Measurements from ENCODE around the gene GPHN. TPM values are rescaled to one million over a fixed set of nuclear protein-coding genes. Genes with fewer than 3 reads are reported as not detected.

Gene GPHN
- total RNA-seq, 2 donors from 2014 or later, result 18.1 to 21.2 TPM

DNA sequence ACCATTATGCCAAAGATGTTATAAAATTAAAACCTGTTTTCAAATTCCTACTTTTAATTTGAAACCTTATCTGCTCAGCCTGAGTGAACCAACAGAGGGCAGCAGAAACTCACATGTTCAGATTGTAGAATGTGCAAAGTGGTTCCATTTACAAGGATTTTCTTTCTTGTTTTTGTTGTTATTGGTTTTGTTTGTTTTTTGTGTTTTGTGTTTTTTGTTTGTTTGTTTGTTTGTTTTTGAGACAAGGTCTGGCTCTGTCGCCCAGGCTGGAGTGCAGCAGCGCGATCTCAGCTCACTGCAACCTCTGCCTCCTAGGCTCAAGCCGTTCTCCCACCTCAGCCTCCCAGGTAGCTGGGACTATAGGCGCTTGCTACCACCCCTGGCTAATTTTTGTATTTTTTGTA lies 658.5 kb downstream of the GPHN start:
- Mint-ChIP-seq H3K36me3 (ENCODE audit: insufficient read depth in 2 of 2) (peaks cover 2 to 4% of the 10 kb centered on the region in 2 donors), H3K27ac (no peak overlapping the region), H3K27me3 (ENCODE audit: low read depth) (no peaks in the 10 kb centered on the region), H3K9me3 (no peaks in the 10 kb centered on the region), H3K4me3 (no peak overlapping the region), H3K4me1 (ENCODE audit: low read depth) (peaks cover 6% of the 10 kb centered on the region)
- DNase-seq (peak; percentile 25 to 28), ATAC-seq (replicated peaks in 1 of 2) (no peak)

DNA sequence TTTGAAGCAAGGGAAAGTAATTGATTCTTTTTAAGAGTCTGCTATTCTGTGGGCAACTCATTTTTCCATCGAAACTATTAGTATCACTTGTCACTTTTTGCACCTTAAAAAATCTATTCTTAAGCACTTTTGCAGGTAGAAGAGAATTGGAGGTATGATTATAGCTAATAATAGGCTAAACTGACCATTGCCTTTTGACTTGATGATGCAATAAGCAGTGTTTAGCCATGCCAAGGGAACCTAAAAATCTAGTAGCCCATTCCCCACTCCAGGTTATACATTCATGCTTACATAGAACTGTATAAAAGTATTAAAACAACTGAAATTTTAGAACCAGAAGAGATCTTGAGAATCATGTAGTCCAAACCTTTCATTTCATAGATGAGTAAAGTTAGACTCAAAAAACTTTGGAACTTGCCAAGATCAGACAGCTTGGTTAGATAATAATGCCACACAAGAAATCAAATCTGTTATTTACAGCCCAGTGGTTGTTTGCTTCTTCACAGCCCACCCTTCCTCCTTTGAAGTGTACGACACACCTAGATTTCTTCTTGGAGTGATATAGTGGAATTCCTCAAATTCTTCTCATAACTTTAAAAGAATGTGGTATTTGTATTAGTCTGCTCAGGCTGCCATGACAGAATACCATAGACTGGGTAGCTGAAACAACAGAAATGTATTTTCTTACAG lies 659.6 kb downstream of the GPHN start:
- ATAC-seq (replicated peaks in 1 of 2) (no peak), DNase-seq (no peak)
- H3K4me3 Mint-ChIP-seq, result no peak overlapping the region
- peaks cover 6% of the 10 kb centered on the region for H3K4me1 Mint-ChIP-seq (ENCODE audit: low read depth)
- no peaks in the 10 kb centered on the region for H3K27me3 Mint-ChIP-seq (ENCODE audit: low read depth)
- no peaks in the 10 kb centered on the region for H3K9me3 Mint-ChIP-seq
- H3K27ac Mint-ChIP-seq, result no peak overlapping the region
- H3K36me3 Mint-ChIP-seq (ENCODE audit: insufficient read depth in 2 of 2), result peaks cover 2 to 5% of the 10 kb centered on the region in 2 donors

DNA sequence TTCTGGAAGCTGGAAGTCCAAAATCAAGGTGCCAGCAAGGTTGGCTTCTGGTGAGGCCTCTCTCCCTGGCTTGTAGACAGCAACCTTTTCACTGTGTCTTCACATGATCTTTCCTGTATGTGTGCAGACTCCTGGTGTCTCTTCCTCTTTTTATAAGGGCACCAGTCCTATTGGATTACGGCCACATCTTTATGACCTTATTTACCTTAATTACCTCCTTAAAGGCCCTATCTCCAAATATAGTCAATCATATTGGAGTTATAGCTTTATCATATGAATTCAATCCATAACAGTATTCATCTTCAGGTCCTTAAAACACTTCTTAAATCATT lies 660.1 kb downstream of the GPHN start:
- no peaks in the 10 kb centered on the region for H3K27me3 Mint-ChIP-seq (ENCODE audit: low read depth)
- DNase-seq, result no peak
- peaks cover 1 to 3% of the 10 kb centered on the region in 2 donors for H3K9me3 Mint-ChIP-seq
- no peak for ATAC-seq (replicated peaks in 1 of 2)
- no peak overlapping the region for H3K4me3 Mint-ChIP-seq
- H3K4me1 Mint-ChIP-seq (ENCODE audit: low read depth), result peaks cover 6% of the 10 kb centered on the region
- H3K36me3 Mint-ChIP-seq (ENCODE audit: insufficient read depth in 2 of 2), result peaks cover 2 to 5% of the 10 kb centered on the region in 2 donors
- H3K27ac Mint-ChIP-seq, result no peak overlapping the region

DNA sequence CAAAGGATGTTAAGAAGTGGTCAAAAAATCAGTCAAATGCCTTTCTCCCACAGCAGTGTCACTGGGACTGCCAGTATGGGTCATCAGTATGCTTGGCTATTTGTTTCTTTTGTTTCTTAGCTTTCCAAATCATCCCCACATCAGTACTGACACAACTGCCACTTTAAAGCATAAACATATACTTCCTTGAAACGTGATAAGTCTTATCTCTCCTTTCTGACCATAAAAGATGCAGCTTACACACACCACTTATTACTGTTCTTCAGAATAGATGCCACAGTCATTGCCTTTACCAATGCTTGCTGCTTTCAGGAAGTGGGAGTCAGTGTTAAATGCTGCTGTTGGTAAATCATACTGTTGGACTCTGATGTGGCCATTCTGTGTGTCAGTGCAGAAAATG lies 662.7 kb downstream of the GPHN start:
- H3K27ac Mint-ChIP-seq, result no peak overlapping the region
- DNase-seq, result no peak
- ATAC-seq (replicated peaks in 1 of 2), result peak; percentile 62 to 66
- H3K4me1 Mint-ChIP-seq (ENCODE audit: low read depth), result peaks cover 6% of the 10 kb centered on the region
- peaks cover 8% of the 10 kb centered on the region in 2 donors for H3K9me3 Mint-ChIP-seq
- no peaks in the 10 kb centered on the region for H3K27me3 Mint-ChIP-seq (ENCODE audit: low read depth)
- H3K36me3 Mint-ChIP-seq (ENCODE audit: insufficient read depth in 2 of 2), result peaks cover 10% of the 10 kb centered on the region in 2 donors
- H3K4me3 Mint-ChIP-seq, result no peak overlapping the region

DNA sequence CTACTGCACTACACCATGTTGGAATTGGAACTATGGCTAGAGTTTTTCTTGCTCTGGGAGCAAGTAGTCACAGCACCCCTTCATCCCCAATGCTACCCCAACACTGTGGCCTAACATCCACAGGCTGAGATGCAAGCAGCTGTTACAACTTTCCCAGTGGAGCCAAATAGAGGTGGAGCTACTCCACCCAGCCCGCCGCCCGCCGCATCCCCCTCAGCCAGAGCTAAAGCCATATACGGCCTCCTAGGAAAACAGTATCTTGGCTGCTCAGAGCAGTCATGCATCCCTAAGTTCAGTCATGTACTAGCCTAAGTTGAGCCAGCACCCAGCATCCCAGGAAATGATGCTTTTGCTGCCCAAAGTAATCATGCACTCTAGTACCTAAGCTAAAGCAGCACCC lies 664.1 kb downstream of the GPHN start:
- peaks cover 11 to 14% of the 10 kb centered on the region in 2 donors for H3K9me3 Mint-ChIP-seq
- DNase-seq (no peak), ATAC-seq (replicated peaks in 1 of 2) (no peak)
- H3K4me1 Mint-ChIP-seq (ENCODE audit: low read depth), result peaks cover 6% of the 10 kb centered on the region
- H3K4me3 Mint-ChIP-seq, result no peak overlapping the region
- H3K27ac Mint-ChIP-seq, result no peak overlapping the region
- H3K27me3 Mint-ChIP-seq (ENCODE audit: low read depth), result no peaks in the 10 kb centered on the region
- peaks cover 15 to 21% of the 10 kb centered on the region in 2 donors for H3K36me3 Mint-ChIP-seq (ENCODE audit: insufficient read depth in 2 of 2)

DNA sequence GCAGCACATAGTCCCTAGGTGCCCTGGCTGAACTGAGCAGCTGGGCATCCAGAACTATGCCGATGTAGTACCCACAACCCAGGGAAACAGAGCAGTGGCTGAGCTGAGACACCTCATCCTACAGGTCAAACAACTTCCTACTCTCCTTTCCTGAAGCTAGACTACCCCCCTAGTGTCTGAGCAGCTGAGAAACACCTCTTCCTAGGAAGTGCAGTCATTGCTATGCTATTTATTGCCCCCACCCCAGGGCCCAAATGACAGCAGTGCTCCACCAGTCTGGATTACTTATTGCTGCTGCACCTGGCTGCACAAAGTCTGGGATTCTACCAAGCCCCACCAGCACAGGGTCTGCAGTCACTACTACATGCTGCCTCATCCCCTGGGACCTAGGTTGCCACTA lies 664.6 kb downstream of the GPHN start:
- H3K36me3 Mint-ChIP-seq (ENCODE audit: insufficient read depth in 2 of 2), result peaks cover 20 to 26% of the 10 kb centered on the region in 2 donors
- H3K9me3 Mint-ChIP-seq, result peaks cover 15 to 19% of the 10 kb centered on the region in 2 donors
- ATAC-seq (replicated peaks in 1 of 2) (no peak), DNase-seq (no peak)
- no peak overlapping the region for H3K4me3 Mint-ChIP-seq
- H3K27me3 Mint-ChIP-seq (ENCODE audit: low read depth), result no peaks in the 10 kb centered on the region
- H3K4me1 Mint-ChIP-seq (ENCODE audit: low read depth), result peaks cover 6% of the 10 kb centered on the region
- H3K27ac Mint-ChIP-seq, result no peak overlapping the region

DNA sequence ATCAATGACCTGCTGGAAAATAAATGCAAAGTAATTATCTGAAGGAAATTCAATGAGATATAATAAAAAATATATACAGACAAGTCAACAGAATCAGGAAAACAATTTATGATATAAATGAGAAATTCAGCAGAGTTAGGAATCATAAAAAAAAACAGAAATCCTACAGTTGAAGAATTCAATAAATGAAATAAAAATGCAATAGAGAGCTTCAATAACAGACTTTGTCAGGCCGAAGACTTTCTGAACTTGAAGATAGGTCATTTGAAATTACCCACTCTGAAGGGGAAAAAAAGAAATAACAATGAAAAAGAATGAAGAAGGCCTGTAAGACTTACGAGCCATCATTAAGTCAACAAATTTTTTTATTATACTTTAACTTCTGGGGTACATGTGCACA lies 665.8 kb downstream of the GPHN start:
- Mint-ChIP-seq H3K9me3 (peaks cover 17 to 27% of the 10 kb centered on the region in 2 donors), H3K36me3 (ENCODE audit: insufficient read depth in 2 of 2) (peaks cover 20 to 35% of the 10 kb centered on the region in 2 donors), H3K27me3 (ENCODE audit: low read depth) (no peaks in the 10 kb centered on the region), H3K27ac (no peak overlapping the region), H3K4me3 (no peak overlapping the region), H3K4me1 (ENCODE audit: low read depth) (peaks cover 6% of the 10 kb centered on the region)
- no peak for DNase-seq
- no peak for ATAC-seq (replicated peaks in 1 of 2)

DNA sequence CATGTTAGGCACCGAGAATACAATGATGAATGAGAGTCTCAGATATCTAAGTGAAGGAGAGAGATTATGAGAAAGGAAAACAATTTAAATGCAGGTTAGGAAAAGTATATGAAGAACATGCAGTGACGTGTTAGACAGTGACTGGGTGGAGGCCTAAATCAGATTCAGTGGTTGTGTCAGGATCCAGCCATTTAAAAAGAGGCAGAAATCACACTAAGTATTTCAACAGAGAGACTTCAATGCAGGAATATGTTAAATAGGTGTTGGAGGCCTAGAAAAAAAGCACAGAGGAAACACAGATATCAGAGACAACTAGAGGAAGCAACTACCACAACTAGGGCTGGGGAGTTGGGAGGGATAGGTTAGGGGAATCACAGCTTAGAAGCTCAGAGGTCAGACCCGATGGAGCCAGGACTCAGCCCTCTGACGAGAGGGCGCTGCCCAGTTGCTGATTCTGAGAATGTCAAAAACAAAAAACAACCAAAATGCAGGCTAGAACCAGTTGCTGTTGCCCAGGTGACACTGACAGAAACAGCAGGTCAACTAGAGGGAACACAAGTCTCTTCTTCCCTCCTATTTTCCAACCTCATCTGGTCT lies 678.3 kb downstream of the GPHN start:
- H3K27ac Mint-ChIP-seq, result no peak overlapping the region
- no peak overlapping the region for H3K4me3 Mint-ChIP-seq
- peaks cover 26% of the 10 kb centered on the region for H3K4me1 Mint-ChIP-seq (ENCODE audit: low read depth)
- H3K27me3 Mint-ChIP-seq (ENCODE audit: low read depth), result no peaks in the 10 kb centered on the region
- no peaks in the 10 kb centered on the region for H3K9me3 Mint-ChIP-seq
- no peak for DNase-seq
- no peaks in the 10 kb centered on the region for H3K36me3 Mint-ChIP-seq (ENCODE audit: insufficient read depth in 2 of 2)
- ATAC-seq (replicated peaks in 1 of 2), result peak; percentile 10 to 20

DNA sequence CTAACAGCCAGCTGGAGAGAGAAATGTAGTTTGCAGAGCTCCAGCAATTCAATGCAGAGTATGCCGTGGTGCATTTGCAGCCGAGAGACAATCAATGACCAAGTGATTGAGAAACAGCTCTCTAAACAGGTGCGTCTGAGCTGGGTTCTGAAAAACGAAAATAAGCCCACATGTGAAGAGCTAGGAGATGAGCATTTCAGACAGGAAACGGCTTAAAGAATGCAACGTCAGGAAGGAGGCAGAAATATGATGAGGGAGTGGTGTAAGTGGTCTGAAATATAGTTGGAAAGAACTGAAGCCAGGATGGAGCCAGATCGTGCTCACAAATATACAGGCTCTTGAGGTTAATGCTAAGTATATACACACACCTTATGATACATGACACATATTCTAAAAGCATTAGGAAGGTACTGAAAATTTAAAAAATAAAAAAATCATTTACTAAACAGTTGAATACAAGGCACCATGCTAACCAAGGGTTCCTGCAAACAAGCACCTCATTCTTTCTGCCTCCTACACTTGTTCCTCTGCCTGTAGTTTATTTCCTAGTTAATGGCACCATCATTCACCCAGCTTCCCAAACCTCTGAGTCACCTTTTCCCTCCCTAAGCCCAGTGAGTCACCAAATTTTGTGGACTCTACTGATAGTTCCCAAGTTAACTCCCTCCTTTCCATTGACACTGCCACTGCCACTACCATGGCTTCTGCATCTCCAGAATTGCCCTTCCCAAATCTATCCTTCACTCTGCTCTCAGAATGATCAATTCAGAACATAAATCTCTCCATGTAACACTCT lies 679.0 kb downstream of the GPHN start:
- ATAC-seq (replicated peaks in 1 of 2), result peak; percentile 52 to 67
- Mint-ChIP-seq H3K27me3 (ENCODE audit: low read depth) (no peaks in the 10 kb centered on the region), H3K36me3 (ENCODE audit: insufficient read depth in 2 of 2) (no peaks in the 10 kb centered on the region), H3K4me3 (no peak overlapping the region), H3K4me1 (ENCODE audit: low read depth) (peaks cover 33% of the 10 kb centered on the region), H3K27ac (no peak overlapping the region), H3K9me3 (no peaks in the 10 kb centered on the region)
- DNase-seq, result peak in 1 of 2 donors; percentile 5

DNA sequence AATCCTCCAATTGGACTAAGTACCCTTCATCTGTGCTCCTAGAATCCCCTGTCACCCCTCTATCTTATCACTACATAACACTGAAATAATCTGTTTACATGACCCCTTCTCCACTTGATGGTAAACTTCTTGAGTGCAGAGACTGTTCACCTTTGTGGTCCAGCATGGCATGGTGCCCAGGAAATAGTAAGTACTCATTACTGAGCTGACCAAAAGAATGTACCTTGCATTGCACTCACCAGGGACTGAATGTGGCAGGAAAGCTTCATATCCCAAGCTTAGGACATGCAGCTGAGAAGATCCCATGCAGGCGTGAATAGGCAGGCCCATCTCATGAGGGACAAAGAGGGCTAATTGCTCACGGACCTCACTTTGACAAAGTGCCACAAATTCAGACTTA lies 679.9 kb downstream of the GPHN start:
- DNase-seq, result no peak
- Mint-ChIP-seq H3K36me3 (ENCODE audit: insufficient read depth in 2 of 2) (no peaks in the 10 kb centered on the region), H3K9me3 (no peaks in the 10 kb centered on the region), H3K27me3 (ENCODE audit: low read depth) (no peaks in the 10 kb centered on the region), H3K4me3 (no peak overlapping the region), H3K27ac (no peak overlapping the region), H3K4me1 (ENCODE audit: low read depth) (peaks cover 36% of the 10 kb centered on the region)
- no peak for ATAC-seq (replicated peaks in 1 of 2)

DNA sequence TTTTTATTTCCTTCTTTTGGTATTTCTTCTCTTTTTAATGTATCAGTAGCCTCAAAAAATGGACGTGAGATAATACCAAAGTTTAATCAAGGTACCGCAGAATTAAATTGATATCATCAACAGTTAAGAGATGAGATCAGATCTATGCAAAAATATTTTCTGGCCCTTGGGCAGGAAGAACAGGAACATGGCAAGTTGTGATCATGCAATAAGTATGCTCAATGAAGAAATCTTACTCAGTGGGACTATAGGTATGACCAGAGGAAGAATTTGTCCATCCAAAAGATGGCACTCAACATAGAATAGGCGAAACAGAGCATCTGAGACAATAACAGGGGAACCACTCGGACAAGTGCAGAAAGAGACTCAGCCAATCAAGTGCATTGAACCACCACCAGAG lies 680.4 kb downstream of the GPHN start:
- Mint-ChIP-seq H3K36me3 (ENCODE audit: insufficient read depth in 2 of 2) (no peaks in the 10 kb centered on the region), H3K27ac (no peak overlapping the region), H3K4me3 (no peak overlapping the region), H3K9me3 (no peaks in the 10 kb centered on the region), H3K27me3 (ENCODE audit: low read depth) (no peaks in the 10 kb centered on the region), H3K4me1 (ENCODE audit: low read depth) (peaks cover 36% of the 10 kb centered on the region)
- ATAC-seq (replicated peaks in 1 of 2), result no peak
- DNase-seq, result no peak

DNA sequence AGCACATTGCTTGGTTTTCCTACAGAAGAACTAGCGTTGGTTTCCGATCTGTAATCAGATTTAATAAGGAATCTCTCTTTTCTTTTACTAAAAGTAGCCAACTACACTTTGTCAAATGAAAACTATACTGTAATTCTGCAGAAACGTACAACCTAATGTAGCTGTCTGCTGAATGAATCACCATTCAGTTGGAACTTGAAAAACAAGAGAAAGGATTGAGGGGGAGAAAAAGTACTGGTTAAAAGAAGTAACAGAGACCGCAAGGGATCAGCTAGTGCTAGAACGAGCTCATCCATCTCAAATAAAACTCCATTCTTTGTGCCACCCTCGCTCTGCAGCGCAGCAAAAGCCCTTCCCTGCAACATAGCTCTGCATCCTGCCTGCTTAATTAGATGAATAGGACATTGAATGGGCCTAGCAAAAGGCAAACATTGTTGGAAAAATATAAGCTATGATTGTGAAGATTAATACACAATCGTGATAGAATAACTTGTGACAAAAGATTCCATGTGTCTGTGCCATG lies 683.9 kb downstream of the GPHN start:
- DNase-seq (no peak), ATAC-seq (replicated peaks in 1 of 2) (no peak)
- Mint-ChIP-seq H3K4me1 (ENCODE audit: low read depth) (peaks cover 22% of the 10 kb centered on the region), H3K27ac (no peak overlapping the region), H3K27me3 (ENCODE audit: low read depth) (no peaks in the 10 kb centered on the region), H3K9me3 (no peaks in the 10 kb centered on the region), H3K4me3 (no peak overlapping the region), H3K36me3 (ENCODE audit: insufficient read depth in 2 of 2) (no peaks in the 10 kb centered on the region)

DNA sequence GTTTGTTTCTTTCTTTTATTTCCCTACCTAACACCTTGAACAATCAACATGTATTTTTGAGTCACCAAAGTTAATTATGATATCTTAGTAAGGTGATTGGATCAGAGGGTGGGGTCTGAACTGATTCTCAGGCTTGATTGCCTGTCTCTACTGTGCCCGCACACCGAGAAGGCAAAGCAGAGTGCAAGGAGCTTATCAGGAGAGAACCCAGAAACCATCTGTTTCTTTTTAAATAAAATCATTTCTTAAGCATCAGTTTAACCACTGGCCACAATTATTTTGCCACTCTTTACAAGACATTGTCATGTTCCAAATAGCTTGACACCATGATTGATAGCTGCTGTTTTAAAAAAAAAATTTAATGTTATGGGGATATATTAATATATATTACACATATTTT lies 684.4 kb downstream of the GPHN start:
- Mint-ChIP-seq H3K9me3 (no peaks in the 10 kb centered on the region), H3K27me3 (ENCODE audit: low read depth) (no peaks in the 10 kb centered on the region), H3K4me1 (ENCODE audit: low read depth) (peaks cover 22% of the 10 kb centered on the region), H3K36me3 (ENCODE audit: insufficient read depth in 2 of 2) (no peaks in the 10 kb centered on the region), H3K4me3 (no peak overlapping the region), H3K27ac (no peak overlapping the region)
- ATAC-seq (replicated peaks in 1 of 2), result no peak
- no peak for DNase-seq

Data from activated T-cell treated with anti-CD3 and anti-CD28 coated beads, Interleukin-2, amount 50 U/mL, for 72 hours (primary cell).